B cell (primary cell): Measurements from ENCODE around the gene USP30. TPM values are rescaled to one million over a fixed set of nuclear protein-coding genes. Genes with fewer than 3 reads are reported as not detected.

Experiments used
- ATAC-seq: fragments of 200-7000 bp; cut with Tn5 transposase; one replicate; pipeline ENCODE4 v1.10.0; 2021; ENCODE audit warnings: low read depth, mild to moderate bottlenecking, moderate number of reproducible peaks, moderate library complexity
- CTCF ChIA-PET: fragments of 350-600 bp; sonication (Branson Sonifier 250); formaldehyde crosslinking; loops from one replicate; lab custom pipeline; 2021; ENCODE audit warnings: antibody characterized with exemption, inconsistent platforms; lab: Charles Lee
- POLR2A ChIA-PET: fragments of 350-600 bp; sonication (Branson Sonifier 250); formaldehyde crosslinking; loops from one replicate; lab custom pipeline; 2021; ENCODE audit warnings: antibody characterized with exemption; lab: Charles Lee
- DNase-seq: peaks from one replicate; pipeline ENCODE4 v3.0.0; 2013
- H2AFZ ChIP-seq: 2 replicates; pipeline ENCODE4 v1.6.1; 2012; ENCODE audit warnings: mild to moderate bottlenecking, low read depth, low read length; ENCODE audit not compliant: insufficient read depth, poor library complexity, severe bottlenecking
- H3K27ac ChIP-seq, 2 donors: 1 replicate in 1 of 2; 2 replicates in 1 of 2; pipeline ENCODE4 v1.5.1; 2012 to 2013; ENCODE audit warnings: low read length in 2 of 2, mild to moderate bottlenecking in 2 of 2, moderate library complexity in 1 of 2
- H3K27me3 ChIP-seq, 4 experiments: fragments of 200-600 bp in 1 of 4; sonication (generic) in 1 of 4; replicated peaks in 1 of 4; 1 replicate in 2 of 4; 2 replicates in 2 of 4; pipeline versions ENCODE4 v1.6.1 to v1.7.0; 2013 to 2016; ENCODE audit warnings: low read length in 3 of 4, mild to moderate bottlenecking in 2 of 4, mixed read lengths in 1 of 4, moderate library complexity in 1 of 4; ENCODE audit not compliant: insufficient read depth in 4 of 4, control insufficient read depth in 3 of 4; ENCODE audit errors: control extremely low read depth in 1 of 4
- H3K36me3 ChIP-seq, 2 experiments: replicated peaks in 1 of 2; 1 replicate in 1 of 2; 2 replicates in 1 of 2; pipeline versions ENCODE4 v1.6.1 to v1.7.1; 2013; ENCODE audit warnings: low read length in 1 of 2; ENCODE audit not compliant: insufficient read depth in 2 of 2, control insufficient read depth in 1 of 2; ENCODE audit errors: control extremely low read depth in 1 of 2, extremely low read depth in 1 of 2
- H3K4me1 ChIP-seq, 2 donors: fragments of 200-600 bp in 1 of 2; sonication (generic) in 1 of 2; 1 replicate in 1 of 2; 2 replicates in 1 of 2; pipeline versions ENCODE4 v1.5.1 to v1.6.1; 2013 to 2017; ENCODE audit warnings: low read length in 2 of 2; ENCODE audit not compliant: control insufficient read depth in 2 of 2, insufficient read depth in 2 of 2
- H3K4me2 ChIP-seq: replicated peaks from 2 replicates; pipeline ENCODE3; 2012; ENCODE audit warnings: mild to moderate bottlenecking, low read depth, low read length; ENCODE audit not compliant: poor library complexity, severe bottlenecking
- H3K4me3 ChIP-seq, 5 experiments: fragments of 200-600 bp in 1 of 5; sonication (generic) in 1 of 5; 1 replicate in 3 of 5; 2 replicates in 2 of 5; pipeline versions ENCODE4 v1.5.1 to v1.7.0; 2011 to 2016; ENCODE audit warnings: low read length in 4 of 5, mild to moderate bottlenecking in 4 of 5, low read depth in 2 of 5, control low read depth in 1 of 5, moderate library complexity in 1 of 5; ENCODE audit not compliant: insufficient read depth in 1 of 5; ENCODE audit errors: control extremely low read depth in 1 of 5, extremely low read depth in 1 of 5
- H3K79me2 ChIP-seq: fragments of 200-600 bp; sonication (generic); one replicate; pipeline ENCODE4 v1.6.0; 2016; ENCODE audit warnings: low read length; ENCODE audit not compliant: control insufficient read depth, insufficient read depth
- H3K9ac ChIP-seq: fragments of 200-600 bp; sonication (generic); 2 replicates; pipeline ENCODE4 v1.6.1; 2017; ENCODE audit warnings: mild to moderate bottlenecking, low read length, moderate library complexity
- H3K9me3 ChIP-seq, 3 donors: one replicate each; pipeline versions ENCODE4 v1.6.1 to v1.7.1; 2013; ENCODE audit warnings: low read length in 2 of 3; ENCODE audit not compliant: control insufficient read depth in 2 of 3, insufficient read depth in 1 of 3; ENCODE audit errors: control extremely low read depth in 1 of 3
- H4K20me1 ChIP-seq: 2 replicates; pipeline ENCODE4 v1.6.0; 2012; ENCODE audit warnings: mild to moderate bottlenecking, low read length; ENCODE audit not compliant: insufficient read depth, control insufficient read depth, poor library complexity, severe bottlenecking
- H3K27ac Mint-ChIP-seq: one replicate; pipeline ENCODE4 v1.8.0; 2021; ENCODE audit warnings: mixed read lengths
- H3K27me3 Mint-ChIP-seq: one replicate; pipeline ENCODE4 v1.8.0; 2021; ENCODE audit warnings: mixed read lengths
- H3K4me1 Mint-ChIP-seq: one replicate; pipeline ENCODE4 v1.8.0; 2021; ENCODE audit warnings: mixed read lengths
- H3K4me3 Mint-ChIP-seq: one replicate; pipeline ENCODE4 v1.8.0; 2021; ENCODE audit warnings: mixed read lengths
- H3K9me3 Mint-ChIP-seq: one replicate; pipeline ENCODE4 v1.8.0; 2022; ENCODE audit warnings: mixed read lengths; ENCODE audit not compliant: insufficient read depth
- EZH2 ChIP-seq: IDR thresholded peaks from 2 replicates; pipeline ENCODE4 v1.6.1; 2012; ENCODE audit warnings: borderline replicate concordance, low read depth, mild to moderate bottlenecking, moderate library complexity, low read length; ENCODE audit not compliant: insufficient read depth, poor library complexity, severe bottlenecking
- WGBS: methylation state at CpG from one replicate; pipeline ENCODE4 v1.1.5; 2013; ENCODE audit warnings: missing lambda C conversion rate; ENCODE audit not compliant: insufficient coverage; 5-methylcytosine and 5-hydroxymethylcytosine counted together
- intact Hi-C: fragments of 100-400 bp; cut with micrococcal nuclease; formaldehyde crosslinking; loops from one replicate; pipeline ENCODE4 v1.10.0; 2022
- polyA plus RNA-seq: library from polyadenylated mRNA; depleted of rRNA; stranded (reverse); fragments of >200 nt; gene quantifications from 2 replicates; pipeline ENCODE4 v1.2.3, GENCODE V29; 2012
- small RNA-seq: library from RNA; depleted of rRNA; stranded (forward); fragments of <200 nt; gene quantifications from one replicate; pipeline ENCODE3, GENCODE V24; 2012; ENCODE audit warnings: low replicate concordance, low read depth; ENCODE audit not compliant: insufficient read length
- total RNA-seq, 2 donors: library from RNA; stranded (reverse); fragments of 120-200 nt in 1 of 2; gene quantifications; 1 replicate in 1 of 2; 2 replicates in 1 of 2; pipeline versions ENCODE4 v1.2.3 to v1.2.4, GENCODE V29; 2013 to 2022
- TF ChIP-seq, protein P1 (sequence below): fragments of 200-600 bp; IDR thresholded peaks from one replicate; pipeline ENCODE4 v1.8.0; 2022; ENCODE audit warnings: antibody characterized with exemption, mild to moderate bottlenecking

The USP30 gene
- total and polyA plus RNA-seq, 2 donors (not counting 1 experiment from before 2014, with no cell fraction given), result 7.2 to 32.5 TPM

GRCh38 chr12:109137055-109137454, 84.7 kb downstream of the USP30 start:
- Histone ChIP-seq H3K27ac (no peak overlapping the region), H3K4me1 (no peaks in the 10 kb centered on the region), H3K9ac (no peak overlapping the region), H2AFZ (no peak overlapping the region), H3K79me2 (no peaks in the 10 kb centered on the region), H3K36me3 (no peaks in the 10 kb centered on the region), H3K9me3 (peaks cover 0 to 3% (median 0%) of the 10 kb centered on the region in 3 donors), H3K4me3 (no peak overlapping the region), H4K20me1 (no peaks in the 10 kb centered on the region), H3K4me2 (no peak overlapping the region), H3K27me3 (no peaks in the 10 kb centered on the region)
- H3K4me3 Mint-ChIP-seq, result no peak overlapping the region
- no peak for DNase-seq
- CTCF ChIA-PET, result interaction anchor here (2.2 kb wide), 1 partner anchor 25 kb away, joined by 6 read pairs; no protein-coding TSS in a partner anchor
- intact Hi-C loops, result no loop called here
- 100% methylated on average over 2 of the region's 2 CpGs for WGBS
- peaks cover 18% of the 10 kb centered on the region for H3K27me3 Mint-ChIP-seq
- POLR2A ChIA-PET, result no interaction called here
- no peak for ATAC-seq
- H3K9me3 Mint-ChIP-seq, result no peaks in the 10 kb centered on the region
- TF ChIP-seq, protein P1, sequence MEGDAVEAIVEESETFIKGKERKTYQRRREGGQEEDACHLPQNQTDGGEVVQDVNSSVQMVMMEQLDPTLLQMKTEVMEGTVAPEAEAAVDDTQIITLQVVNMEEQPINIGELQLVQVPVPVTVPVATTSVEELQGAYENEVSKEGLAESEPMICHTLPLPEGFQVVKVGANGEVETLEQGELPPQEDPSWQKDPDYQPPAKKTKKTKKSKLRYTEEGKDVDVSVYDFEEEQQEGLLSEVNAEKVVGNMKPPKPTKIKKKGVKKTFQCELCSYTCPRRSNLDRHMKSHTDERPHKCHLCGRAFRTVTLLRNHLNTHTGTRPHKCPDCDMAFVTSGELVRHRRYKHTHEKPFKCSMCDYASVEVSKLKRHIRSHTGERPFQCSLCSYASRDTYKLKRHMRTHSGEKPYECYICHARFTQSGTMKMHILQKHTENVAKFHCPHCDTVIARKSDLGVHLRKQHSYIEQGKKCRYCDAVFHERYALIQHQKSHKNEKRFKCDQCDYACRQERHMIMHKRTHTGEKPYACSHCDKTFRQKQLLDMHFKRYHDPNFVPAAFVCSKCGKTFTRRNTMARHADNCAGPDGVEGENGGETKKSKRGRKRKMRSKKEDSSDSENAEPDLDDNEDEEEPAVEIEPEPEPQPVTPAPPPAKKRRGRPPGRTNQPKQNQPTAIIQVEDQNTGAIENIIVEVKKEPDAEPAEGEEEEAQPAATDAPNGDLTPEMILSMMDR, result no peak
- TF ChIP-seq EZH2, result no peak
- no peak overlapping the region for H3K27ac Mint-ChIP-seq
- H3K4me1 Mint-ChIP-seq, result no peaks in the 10 kb centered on the region

Small RNA genes within 50 kb of the gene (small RNA-seq; reads per million reads assigned to genes)
- not detected for gene AC190387.1
- gene RNA5SP372, result not detected

Other genes with a start within 250 kb of the USP30 start
- 34.6 and 37.1 TPM in 2 replicates for gene SSH1, start 195.0 kb upstream of the USP30 start, total RNA-seq
- 6.3 and 6.4 TPM in 2 replicates for gene SSH1, start 195.0 kb upstream of the USP30 start, polyA plus RNA-seq
- not detected in 2 replicates for gene DAO, start 172.5 kb upstream of the USP30 start, total RNA-seq
- not detected in 2 replicates for gene DAO, start 172.5 kb upstream of the USP30 start, polyA plus RNA-seq
- not detected in 2 replicates for gene SVOP, start 31.5 kb upstream of the USP30 start, total RNA-seq
- gene SVOP, start 31.5 kb upstream of the USP30 start, polyA plus RNA-seq, result not detected in 2 replicates
- gene ALKBH2, start 40.9 kb downstream of the USP30 start, total RNA-seq, result 14.5 and 14.6 TPM in 2 replicates
- 14.6 and 25.6 TPM in 2 replicates for gene ALKBH2, start 40.9 kb downstream of the USP30 start, polyA plus RNA-seq
- 13.5 and 14.7 TPM in 2 replicates for gene UNG, start 45.0 kb downstream of the USP30 start, total RNA-seq
- gene UNG, start 45.0 kb downstream of the USP30 start, polyA plus RNA-seq, result 5.8 and 6.1 TPM in 2 replicates
- gene ACACB, start 64.0 kb downstream of the USP30 start, total RNA-seq, result 27.5 and 35.3 TPM in 2 replicates
- gene ACACB, start 64.0 kb downstream of the USP30 start, polyA plus RNA-seq, result 7.4 and 9.9 TPM in 2 replicates